Left lung (tissue), 10 donors: ENCODE measurements around the gene ISLR. TPM values are rescaled to one million over a fixed set of nuclear protein-coding genes. Genes with fewer than 3 reads are reported as not detected.

Experiments
- ATAC-seq: fragments of 200-7000 bp; cut with Tn5 transposase; one replicate; pipeline ENCODE4 v1.9.1; 2020; ENCODE audit warnings: moderate library complexity
- DNase-seq, 4 donors: peaks; one replicate each; pipeline ENCODE4 v3.0.0-alpha.2; 2013 to 2020
- H3K27ac ChIP-seq, 2 donors: fragments of 200-600 bp; sonication (generic) in 1 of 2; one replicate each; pipeline versions ENCODE4 v1.5.0 to v1.8.0; 2020 to 2021
- H3K27me3 ChIP-seq, 2 donors: fragments of 200-600 bp; sonication (generic) in 1 of 2; one replicate each; pipeline versions ENCODE4 v1.5.0 to v1.8.0; 2020 to 2021
- H3K36me3 ChIP-seq, 2 donors: fragments of 200-600 bp; sonication (generic) in 1 of 2; one replicate each; pipeline versions ENCODE4 v1.5.0 to v1.8.0; 2020 to 2021
- H3K4me1 ChIP-seq, 2 donors: fragments of 200-600 bp; one replicate each; pipeline ENCODE4 v1.8.0; 2021
- H3K4me3 ChIP-seq, 2 donors: fragments of 200-600 bp; sonication (generic) in 1 of 2; one replicate each; pipeline versions ENCODE4 v1.5.0 to v1.8.0; 2020 to 2021; ENCODE audit warnings: mild to moderate bottlenecking in 1 of 2
- H3K9me3 ChIP-seq, 2 donors: fragments of 200-600 bp; sonication (generic) in 1 of 2; one replicate each; pipeline versions ENCODE4 v1.5.0 to v1.8.0; 2020 to 2021
- CTCF ChIP-seq, 2 donors: fragments of 200-600 bp; sonication (generic) in 1 of 2; IDR thresholded peaks; one replicate each; pipeline versions ENCODE4 v1.5.0 to v1.8.0; 2021; ENCODE audit warnings: antibody characterized with exemption in 2 of 2
- intact Hi-C, 2 donors: fragments of 100-400 bp; cut with DNase I; formaldehyde crosslinking; loops; one replicate each; pipeline versions ENCODE4 v1.11.2 to v1.14.2; 2022
- polyA plus RNA-seq, 6 donors: library from polyadenylated mRNA; unstranded; fragments of 120-200 nt; gene quantifications; one replicate each; pipeline ENCODE4 v1.2.1, GENCODE V29; 2013; ENCODE audit not compliant: insufficient read length in 6 of 6
- total RNA-seq, 2 donors: library from RNA; stranded (reverse); fragmentation: NEBNext Ultra II Directional; extraction: Animal tissue kit (Norgen Biotek cat#: 25700); gene quantifications; one replicate each; pipeline ENCODE4 v1.2.1, GENCODE V29; 2021
- donor health status: DM: no; HTN: yes; CAD: no.
- donor health status: DM: no; HTN: no; CAD: no.

ISLR gene
- total and polyA plus RNA-seq, 8 donors = 10.4 to 60.1 (median 52.6) TPM

GRCh38 chr15:74176262-74177214, 3.0 kb downstream of the ISLR start:
- DNase-seq (peak in 1 of 4 donors; percentile 25), ATAC-seq (no peak)
- Histone ChIP-seq H3K27me3 (no peaks in the 10 kb centered on the region), H3K9me3 (no peaks in the 10 kb centered on the region), H3K36me3 (no peaks in the 10 kb centered on the region), H3K4me3 (no peak overlapping the region), H3K4me1 (peaks cover 8 to 12% of the 10 kb centered on the region in 2 donors), H3K27ac (no peak overlapping the region)
- TF ChIP-seq CTCF (IDR thresholded peaks at IDR 0.05) = no peak
- intact Hi-C loops = no loop called here

GRCh38 chr15:74178326-74179100, 5.0 kb downstream of the ISLR start:
- H3K4me1 ChIP-seq = peaks cover 7 to 8% of the 10 kb centered on the region in 2 donors
- no peak overlapping the region for H3K4me3 ChIP-seq
- no peaks in the 10 kb centered on the region for H3K36me3 ChIP-seq
- H3K27me3 ChIP-seq = no peaks in the 10 kb centered on the region
- DNase-seq (peak in 1 of 4 donors; percentile 17), ATAC-seq (no peak)
- no peak for TF ChIP-seq CTCF (IDR thresholded peaks at IDR 0.05)
- H3K27ac ChIP-seq = peak overlapping the region in 1 of 2 donors; percentile 55
- no peaks in the 10 kb centered on the region for H3K9me3 ChIP-seq
- intact Hi-C loops = no loop called here

DNA sequence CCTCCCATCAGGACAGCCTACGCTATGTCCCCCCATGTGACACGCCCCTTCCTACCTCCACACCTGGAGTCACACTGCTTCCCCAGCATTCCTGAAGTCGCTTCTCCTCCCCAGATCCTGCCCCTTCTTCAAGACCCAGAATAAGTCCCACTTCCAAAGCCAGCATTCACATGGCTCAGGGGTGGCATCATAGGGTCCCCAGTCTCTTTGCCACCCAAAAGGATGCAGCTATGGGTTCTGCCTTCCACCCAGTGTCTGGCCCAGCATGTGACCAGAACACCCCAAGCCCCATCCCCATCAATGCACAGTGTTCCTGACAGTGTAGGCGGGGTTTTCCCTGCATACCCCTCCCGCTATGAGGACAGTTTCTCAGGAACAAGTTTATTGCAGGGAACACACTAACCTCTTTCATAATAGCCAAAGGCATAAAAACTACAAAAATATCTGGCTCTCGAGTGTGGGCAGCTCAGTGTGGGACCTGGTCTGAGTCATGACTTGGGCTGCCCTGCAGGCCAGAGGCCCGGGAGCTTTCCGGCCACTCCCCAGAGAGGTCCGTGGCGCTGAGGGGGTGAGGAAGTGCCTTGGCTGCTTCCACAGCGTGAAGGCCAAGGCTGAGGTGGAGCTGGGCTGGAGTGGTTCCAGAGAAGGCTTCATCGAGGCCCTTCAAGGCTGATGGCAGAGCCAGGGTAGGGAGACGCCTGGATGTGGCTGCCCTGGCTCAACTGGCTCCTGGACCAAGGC, 5.8 kb downstream of the ISLR start:
- DNase-seq (peak in 2 of 4 donors; percentile 34 to 62), ATAC-seq (peak; percentile 78)
- Histone ChIP-seq H3K9me3 (no peaks in the 10 kb centered on the region), H3K27ac (peak overlapping the region; percentile 44 to 55), H3K4me3 (no peak overlapping the region), H3K4me1 (peaks cover 4 to 8% of the 10 kb centered on the region in 2 donors), H3K27me3 (no peaks in the 10 kb centered on the region), H3K36me3 (no peaks in the 10 kb centered on the region)
- intact Hi-C loops = no loop called here
- TF ChIP-seq CTCF (IDR thresholded peaks at IDR 0.05) = no peak

GRCh38 chr15:74179983-74180880, 6.7 kb downstream of the ISLR start:
- TF ChIP-seq CTCF (IDR thresholded peaks at IDR 0.05) = no peak
- ATAC-seq (peak; percentile 20), DNase-seq (peak in 3 of 4 donors; percentile 27 to 67 (median 34))
- intact Hi-C loops = no loop called here
- Histone ChIP-seq H3K27ac (peak overlapping the region; percentile 44 to 55), H3K4me1 (peaks cover 4 to 8% of the 10 kb centered on the region in 2 donors), H3K27me3 (no peaks in the 10 kb centered on the region), H3K9me3 (no peaks in the 10 kb centered on the region), H3K4me3 (no peak overlapping the region), H3K36me3 (no peaks in the 10 kb centered on the region)
